Epithelial cell of proximal tubule (primary cell): ENCODE results near the gene SRBD1. TPM values are rescaled to one million over a fixed set of nuclear protein-coding genes. Genes with fewer than 3 reads are reported as not detected.

ENCODE experiments used
- DNase-seq: peaks from one replicate; pipeline ENCODE4 v3.0.0-alpha.2; 2011; ENCODE audit warnings: low read depth
- H3K4me3 ChIP-seq: 2 replicates; pipeline ENCODE4 v1.5.1; 2011; ENCODE audit warnings: low read depth, mild to moderate bottlenecking, low read length
- CTCF ChIP-seq: conservative IDR thresholded peaks from 2 replicates; pipeline ENCODE4 v1.5.1; 2012; ENCODE audit warnings: low read depth, mild to moderate bottlenecking, low read length
- total RNA-seq: library from RNA; depleted of rRNA; stranded (reverse); fragments of >200 nt; gene quantifications from 2 replicates; pipeline ENCODE4 v1.2.3, GENCODE V29; 2015

Gene SRBD1
- total RNA-seq, 1 donor from 2014 or later = 8.1 TPM

GRCh38 chr2:45390861-45391260, 220.2 kb downstream of the SRBD1 start:
- DNase-seq = no peak
- TF ChIP-seq CTCF = no peak
- H3K4me3 ChIP-seq = no peak overlapping the region

GRCh38 chr2:45390441-45390840, 220.6 kb downstream of the SRBD1 start:
- no peak overlapping the region for H3K4me3 ChIP-seq
- DNase-seq = no peak
- TF ChIP-seq CTCF = no peak

GRCh38 chr2:45388541-45389100, 222.4 kb downstream of the SRBD1 start:
- H3K4me3 ChIP-seq = no peak overlapping the region
- DNase-seq = no peak
- no peak for TF ChIP-seq CTCF

GRCh38 chr2:45382744-45383143, 228.3 kb downstream of the SRBD1 start:
- no peak for TF ChIP-seq CTCF
- no peak for DNase-seq

GRCh38 chr2:45380131-45380836, 230.8 kb downstream of the SRBD1 start:
- TF ChIP-seq CTCF = no peak
- H3K4me3 ChIP-seq = no peak overlapping the region
- peak; percentile 91 for DNase-seq

More at GRCh38 chr2:45382744-45383143, 228.3 kb downstream of the SRBD1 start:
- H3K4me3 ChIP-seq = no peak overlapping the region

- DNase-seq = no peak
- no peak overlapping the region for H3K4me3 ChIP-seq
These were observed 231.5 kb downstream of the SRBD1 start for GRCh38 chr2:45379399-45380087.

More at GRCh38 chr2:45379399-45380087, 231.5 kb downstream of the SRBD1 start:
- no peak for TF ChIP-seq CTCF
